Measurements from ENCODE around the gene DYNLT3. TPM values are rescaled to one million over a fixed set of nuclear protein-coding genes. Genes with fewer than 3 reads are reported as not detected.

DYNLT3 gene
- total and polyA plus RNA-seq, 11 donors: 9.8 to 32.1 (median 21.0) TPM

- no peak for DNase-seq
- Histone ChIP-seq H3K27ac (no peak overlapping the region), H3K36me3 (no peaks in the 10 kb centered on the region), H3K4me1 (no peaks in the 10 kb centered on the region), H3K9me3 (no peaks in the 10 kb centered on the region), H3K4me3 (no peak overlapping the region), H3K27me3 (peaks cover 0 to 11% (median 0%) of the 10 kb centered on the region in 9 donors)
- no peak for ATAC-seq
- TF ChIP-seq POLR2A (IDR thresholded peaks at IDR 0.05) (no peak), CTCF (IDR thresholded peaks at IDR 0.05) (no peak)
- WGBS, 4 donors: 53 to 76% (median 61%) methylated on average over 3 of the region's 3 CpGs
- intact Hi-C loops (cut with DNase I): no loop called here
These were observed 47.4 kb upstream of the DYNLT3 start for GRCh38 chrX:37894725-37895124.

- Histone ChIP-seq H3K4me1 (no peaks in the 10 kb centered on the region), H3K4me3 (no peak overlapping the region), H3K27me3 (peaks cover 0 to 16% (median 0%) of the 10 kb centered on the region in 9 donors), H3K36me3 (no peaks in the 10 kb centered on the region), H3K9me3 (no peaks in the 10 kb centered on the region), H3K27ac (no peak overlapping the region)
- WGBS, 4 donors: 72 to 92% (median 83%) methylated on average over 5 of the region's 5 CpGs
- intact Hi-C loops (cut with DNase I): no loop called here
- ATAC-seq (no peak), DNase-seq (no peak)
- TF ChIP-seq POLR2A (IDR thresholded peaks at IDR 0.05): no peak
- TF ChIP-seq CTCF (IDR thresholded peaks at IDR 0.05): no peak
These were observed 40.6 kb upstream of the DYNLT3 start for GRCh38 chrX:37888010-37888409.

- intact Hi-C loops (cut with DNase I): no loop called here
- Histone ChIP-seq H3K27ac (no peak overlapping the region), H3K9me3 (no peaks in the 10 kb centered on the region), H3K27me3 (peaks cover 0 to 16% (median 0%) of the 10 kb centered on the region in 9 donors), H3K4me3 (no peak overlapping the region), H3K36me3 (no peaks in the 10 kb centered on the region), H3K4me1 (no peaks in the 10 kb centered on the region)
- DNase-seq (no peak), ATAC-seq (no peak)
- WGBS, 4 donors: 33 to 82% (median 60%) methylated on average over 1 of the region's 1 CpG
- TF ChIP-seq CTCF (IDR thresholded peaks at IDR 0.05) (no peak), POLR2A (IDR thresholded peaks at IDR 0.05) (no peak)
These were observed 40.0 kb upstream of the DYNLT3 start for GRCh38 chrX:37887347-37887746.

GRCh38 chrX:37883196-37883595 is 35.8 kb upstream of the DYNLT3 start:
- Histone ChIP-seq H3K4me3 (no peak overlapping the region), H3K9me3 (no peaks in the 10 kb centered on the region), H3K27me3 (peaks cover 0 to 21% (median 0%) of the 10 kb centered on the region in 9 donors), H3K27ac (no peak overlapping the region), H3K36me3 (no peaks in the 10 kb centered on the region), H3K4me1 (no peaks in the 10 kb centered on the region)
- WGBS, 4 donors: 64 to 76% (median 71%) methylated on average over 2 of the region's 2 CpGs
- intact Hi-C loops (cut with DNase I): no loop called here
- no peak for ATAC-seq
- DNase-seq: no peak
- no peak for TF ChIP-seq POLR2A (IDR thresholded peaks at IDR 0.05)
- no peak for TF ChIP-seq CTCF (IDR thresholded peaks at IDR 0.05)

Measured in heart left ventricle (tissue), 16 donors.